ENCODE results near the gene LRP11.

- TF ChIP-seq CBFB (CRISPR knock-in tag; IDR thresholded peaks at IDR 0.05) (peak; percentile 6; the same call in 1 of the 2 replicates), MXI1 (IDR thresholded peaks at IDR 0.05; ENCODE audit: borderline replicate concordance, low read depth, low read length) (peak; percentile 82; the same call in 1 of the 3 replicates), SMARCC2 (IDR thresholded peaks at IDR 0.05) (no peak), MAZ (IDR thresholded peaks at IDR 0.05; ENCODE audit: borderline replicate concordance, low read depth, low read length) (peak; percentile 80; the same call in 1 of the 2 replicates), MAZ (CRISPR knock-in tag; IDR thresholded peaks at IDR 0.05; ENCODE audit: low read depth) (peak; percentile 96), ZSCAN20 (CRISPR knock-in tag; IDR thresholded peaks at IDR 0.05; ENCODE audit: borderline replicate concordance) (no peak; the same call in 1 of the 2 replicates), JUND (CRISPR knock-in tag; IDR thresholded peaks at IDR 0.05) (peak; percentile 45; the same call in 1 of the 2 replicates), ZNF891 (CRISPR knock-in tag; IDR thresholded peaks at IDR 0.05) (peak; percentile 89; the same call in 1 of the 2 replicates)
Observed at GRCh38 chr6:149863698-149864577, at the start of gene LRP11.
